GDM1 (cell line): ENCODE measurements around the gene OSBPL2.

Experiments
- DNase-seq: peaks from one replicate; lab custom pipeline; 2025; lab: John Stamatoyannopoulos, UW

The OSBPL2 gene

GRCh38 chr20:62327726-62328495, 89.6 kb downstream of the OSBPL2 start:
- no peak for DNase-seq

- DNase-seq = no peak
Measured at GRCh38 chr20:62328684-62329388, 90.5 kb downstream of the OSBPL2 start.

- no peak for DNase-seq
Measured at GRCh38 chr20:62329389-62330377, 91.4 kb downstream of the OSBPL2 start.

DNA sequence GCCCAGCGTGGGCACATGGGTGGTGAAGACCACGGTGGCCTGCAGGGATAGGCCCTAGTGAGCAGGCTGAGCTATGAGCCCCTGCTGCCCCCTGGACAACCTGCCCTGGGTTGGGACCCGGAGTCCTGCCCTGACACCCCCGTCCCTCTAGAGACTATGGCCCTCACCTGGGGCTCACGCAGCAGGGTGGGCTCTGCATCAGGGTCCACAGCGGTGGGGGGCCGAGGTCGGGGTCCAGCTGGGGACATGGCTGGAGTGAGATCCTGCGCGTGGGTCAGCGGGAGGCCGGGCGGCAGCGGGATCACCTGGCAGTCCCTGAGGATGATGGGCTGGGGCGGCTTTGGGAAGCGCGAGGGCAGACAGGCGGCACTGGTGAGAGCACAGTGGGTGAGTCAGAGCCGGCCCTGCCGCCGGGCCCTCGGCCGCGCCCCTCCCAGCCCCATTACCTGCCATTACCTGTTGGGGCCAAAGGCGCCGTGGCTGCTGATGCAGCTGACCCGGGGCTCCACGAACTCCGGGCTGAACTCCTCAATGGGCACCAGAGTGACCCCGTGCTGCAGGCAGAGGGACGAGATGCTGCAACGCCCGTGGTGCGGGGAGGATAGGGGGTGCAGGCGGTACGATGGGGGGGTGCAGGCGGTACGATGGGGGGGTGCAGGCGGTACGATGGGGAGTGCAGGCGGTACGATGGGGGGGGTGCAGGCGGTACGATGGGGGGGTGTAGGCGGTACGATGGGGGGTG, 92.4 kb downstream of the OSBPL2 start:
- DNase-seq = no peak

DNA sequence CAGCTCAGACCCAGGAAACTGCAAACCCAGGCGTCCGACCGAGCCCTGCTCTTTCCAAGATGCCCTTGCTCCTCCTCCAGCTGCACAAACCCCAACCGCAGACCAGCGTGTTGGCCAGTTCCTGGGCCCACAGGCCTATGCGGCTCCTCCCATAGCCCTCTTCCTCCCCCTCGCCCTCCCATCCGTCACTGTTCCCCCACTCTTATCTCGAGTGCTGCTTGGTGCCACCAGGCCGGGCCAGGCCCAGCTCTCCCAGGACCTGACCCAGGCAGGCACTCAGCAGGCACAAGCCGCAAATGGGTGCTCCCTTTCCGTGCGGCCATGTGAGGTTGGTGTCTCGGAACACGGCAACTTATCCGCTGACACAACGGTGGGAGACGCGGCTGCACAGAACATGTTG, 93.0 kb downstream of the OSBPL2 start:
- no peak for DNase-seq

DNA sequence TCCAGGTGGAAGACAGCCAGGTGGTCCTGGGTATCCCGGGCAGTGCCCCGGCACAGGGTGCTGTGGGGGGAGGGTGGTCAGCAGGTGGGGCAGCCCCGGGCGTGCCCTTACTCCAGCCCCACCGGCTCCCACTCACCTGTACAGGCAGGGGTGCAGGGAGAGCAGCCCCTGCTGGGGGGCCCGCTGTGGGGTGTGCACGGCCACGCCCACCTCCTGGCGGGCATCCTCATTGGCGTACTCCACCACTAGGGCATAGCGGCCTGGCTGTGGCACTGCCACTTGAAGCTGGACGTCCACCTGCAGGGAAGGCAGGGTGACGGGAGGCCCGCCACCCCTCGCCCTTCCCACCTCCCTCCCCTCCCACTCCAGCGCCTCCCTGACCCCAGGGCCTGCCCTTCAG, 94.1 kb downstream of the OSBPL2 start:
- DNase-seq = no peak

- no peak for DNase-seq
Measured at GRCh38 chr20:62332989-62333819, 94.9 kb downstream of the OSBPL2 start.

- no peak for DNase-seq
Measured at GRCh38 chr20:62333820-62334595, 95.7 kb downstream of the OSBPL2 start.

DNA sequence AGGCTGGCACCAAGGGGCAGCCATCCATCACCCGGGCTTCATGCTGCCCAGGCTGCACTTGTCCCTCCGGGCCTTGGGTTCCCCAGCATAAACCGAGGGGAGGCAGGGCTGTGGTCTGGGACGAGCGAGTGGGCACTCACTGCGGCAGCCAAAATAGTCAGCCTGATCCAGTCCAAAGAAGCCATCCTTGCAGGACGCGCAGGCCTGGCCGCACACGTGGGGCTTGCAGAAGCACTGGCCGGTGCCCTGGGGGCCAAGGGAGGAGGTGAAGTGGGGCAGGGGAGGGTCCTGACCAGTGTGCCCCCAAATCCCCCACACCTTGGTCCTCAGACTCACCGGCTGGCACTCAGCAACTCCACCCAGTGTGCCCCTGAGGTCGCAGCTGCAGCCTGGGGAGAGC, 96.6 kb downstream of the OSBPL2 start:
- no peak for DNase-seq

DNA sequence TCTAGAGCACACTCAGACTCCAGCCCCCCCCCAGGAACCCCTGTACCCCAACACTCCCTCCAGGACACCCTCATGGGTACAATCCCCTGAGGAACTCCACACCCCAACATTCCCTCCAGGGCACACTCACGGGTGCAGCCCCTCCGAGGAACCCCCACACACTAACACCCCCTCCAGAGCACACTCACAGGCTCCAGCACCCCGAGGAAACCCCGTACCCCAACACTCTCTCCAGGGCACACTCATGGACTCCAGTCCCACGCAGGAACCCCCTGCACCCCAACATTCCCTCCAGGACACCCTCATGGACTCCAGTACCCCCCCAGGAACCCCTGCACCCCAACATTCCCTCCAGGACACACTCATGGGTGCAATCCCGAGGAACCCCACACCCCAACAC, 97.2 kb downstream of the OSBPL2 start:
- DNase-seq = no peak

DNA sequence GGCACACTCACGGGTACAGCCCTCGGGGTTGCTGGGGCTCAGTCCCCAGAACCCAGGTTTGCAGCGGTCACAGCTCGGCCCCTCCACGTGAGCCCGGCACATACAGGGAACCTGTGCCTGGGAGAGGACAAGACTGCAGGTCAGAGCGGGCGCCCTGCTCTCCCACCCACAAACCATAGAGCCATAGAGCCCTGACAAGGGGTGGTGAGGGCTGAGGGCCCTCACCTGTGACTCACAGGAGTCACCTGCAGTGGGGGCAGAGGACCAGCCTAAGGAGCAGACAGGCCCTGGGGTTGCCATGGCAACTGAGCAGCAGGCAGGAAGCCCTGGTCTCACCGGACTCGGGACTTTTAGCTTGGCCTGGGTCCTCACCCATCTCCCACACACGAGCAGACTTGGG, 98.0 kb downstream of the OSBPL2 start:
- no peak for DNase-seq

GRCh38 chr20:62336775-62337557, 98.6 kb downstream of the OSBPL2 start:
- no peak for DNase-seq

DNA sequence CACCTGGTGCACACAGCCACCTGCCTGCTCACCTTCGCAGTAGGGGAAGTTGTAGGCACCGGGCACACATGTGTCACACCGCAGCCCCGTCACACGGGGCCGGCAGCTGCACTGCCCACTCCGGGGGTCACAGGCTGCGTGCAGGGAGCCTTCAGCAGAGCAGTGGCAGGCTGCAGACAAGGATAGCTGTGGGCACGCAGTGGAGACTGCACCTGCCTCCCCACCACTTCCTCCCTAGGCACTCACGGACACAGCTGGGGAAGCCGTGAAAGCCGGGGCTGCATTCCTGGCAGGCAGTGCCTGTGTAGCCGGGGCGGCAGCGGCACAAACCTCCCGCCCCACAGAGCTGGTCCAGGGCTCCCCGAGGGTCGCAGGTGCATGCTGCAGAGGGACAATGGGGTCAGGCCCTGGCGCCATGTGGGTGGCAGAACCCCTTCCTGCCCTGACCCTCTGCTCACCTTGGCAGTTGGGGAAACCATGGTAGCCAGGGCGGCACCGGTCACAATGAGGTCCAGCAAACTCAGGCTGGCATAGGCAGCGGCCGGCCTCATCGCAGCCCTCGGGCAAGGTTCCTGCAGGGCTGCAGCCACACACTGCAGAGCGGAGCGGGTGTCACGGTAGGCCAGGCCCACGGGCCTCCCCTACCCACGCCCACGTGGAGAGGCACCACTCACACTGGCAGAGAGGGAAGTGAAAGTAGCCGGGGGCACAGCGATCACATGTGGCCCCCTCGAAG, 99.4 kb downstream of the OSBPL2 start:
- DNase-seq = no peak

DNA sequence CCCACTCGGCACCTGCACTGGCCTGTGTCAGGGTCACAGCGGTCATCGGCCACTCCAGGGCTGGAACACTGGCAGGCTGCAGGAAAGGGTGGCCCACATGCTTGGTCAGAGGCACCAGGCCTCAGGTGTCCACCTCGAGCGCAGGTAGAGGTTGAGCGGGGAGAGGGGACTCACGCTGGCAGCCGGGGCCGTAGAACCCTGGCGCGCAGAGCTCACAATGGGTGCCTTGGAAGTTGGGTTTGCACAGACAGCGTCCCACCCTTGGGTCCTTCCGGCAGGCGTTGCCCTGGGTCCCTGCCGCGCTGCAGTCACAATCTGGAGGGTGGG, 99.9 kb downstream of the OSBPL2 start:
- DNase-seq = no peak

DNA sequence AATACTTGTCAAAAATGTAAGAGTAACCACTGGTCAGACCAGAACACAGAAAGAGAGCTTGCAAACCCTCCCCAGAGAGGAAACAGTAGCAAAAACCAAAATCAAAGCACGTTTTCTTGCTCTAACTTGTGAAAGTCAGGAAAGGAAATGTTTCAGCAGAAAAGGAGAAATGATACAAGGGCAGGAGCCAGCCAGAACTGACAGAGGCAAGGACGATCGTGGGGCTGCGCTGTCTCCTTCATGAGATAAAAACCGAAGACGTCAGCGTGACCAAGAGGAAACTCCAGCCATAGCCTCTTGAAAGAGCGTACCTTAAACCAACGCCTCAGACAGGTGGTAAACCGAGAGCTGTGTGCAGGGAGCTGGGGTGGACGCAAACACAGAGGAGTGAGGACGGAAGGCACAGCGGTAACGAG, 101.3 kb downstream of the OSBPL2 start:
- no peak for DNase-seq

DNA sequence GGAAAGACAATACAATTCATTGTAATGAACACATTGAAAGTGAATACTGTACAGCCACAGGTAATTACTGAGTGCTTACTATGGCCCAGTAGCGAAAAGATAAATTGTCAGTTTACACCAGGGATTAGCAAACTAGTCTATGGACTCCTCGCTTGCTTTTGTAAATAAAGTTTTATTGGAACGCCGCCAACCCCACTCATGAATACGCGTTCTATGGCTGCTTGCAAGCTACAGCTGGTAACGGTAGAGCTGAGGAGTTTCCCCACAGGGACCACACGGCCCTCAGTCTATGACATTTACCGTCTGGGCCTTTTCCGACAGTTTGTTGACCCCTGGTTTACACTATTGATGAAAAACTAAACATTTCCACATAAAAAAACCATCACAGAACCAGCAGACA, 104.6 kb downstream of the OSBPL2 start:
- no peak for DNase-seq

GRCh38 chr20:62344092-62344491, 105.8 kb downstream of the OSBPL2 start:
- no peak for DNase-seq

- no peak for DNase-seq
Measured at GRCh38 chr20:62344782-62345181, 106.5 kb downstream of the OSBPL2 start.
